C4-2B (cell line): ENCODE data around the gene PTPRT.

Experiments used
- CTCF ChIP-seq: fragments of 450-650 bp; conservative IDR thresholded peaks from 2 replicates; pipeline ENCODE4 v1.5.1; 2017; ENCODE audit warnings: mild to moderate bottlenecking
- ZFX ChIP-seq: fragments of 450-650 bp; IDR thresholded peaks from 2 replicates; pipeline ENCODE4 v1.6.1; 2017

- TF ChIP-seq CTCF (no peak), ZFX (no peak)
Measured at GRCh38 chr20:42212391-42212790, 977.3 kb downstream of the PTPRT start.
